WTC11 (cell line): ENCODE data around the gene ATP6V1F.

Experiments used
- ZBTB21 ChIP-seq: sonication (generic); formaldehyde crosslinking; IDR thresholded peaks from 2 replicates; pipeline ENCODE4 v1.8.1; 2023; ENCODE audit warnings: mild to moderate bottlenecking, missing genetic modification reagents, borderline replicate concordance
- TF ChIP-seq, protein P1 (sequence below): fragments of 200-600 bp; IDR thresholded peaks from 2 replicates; pipeline ENCODE4 v1.8.0; 2022; ENCODE audit warnings: antibody characterized with exemption

DNA sequence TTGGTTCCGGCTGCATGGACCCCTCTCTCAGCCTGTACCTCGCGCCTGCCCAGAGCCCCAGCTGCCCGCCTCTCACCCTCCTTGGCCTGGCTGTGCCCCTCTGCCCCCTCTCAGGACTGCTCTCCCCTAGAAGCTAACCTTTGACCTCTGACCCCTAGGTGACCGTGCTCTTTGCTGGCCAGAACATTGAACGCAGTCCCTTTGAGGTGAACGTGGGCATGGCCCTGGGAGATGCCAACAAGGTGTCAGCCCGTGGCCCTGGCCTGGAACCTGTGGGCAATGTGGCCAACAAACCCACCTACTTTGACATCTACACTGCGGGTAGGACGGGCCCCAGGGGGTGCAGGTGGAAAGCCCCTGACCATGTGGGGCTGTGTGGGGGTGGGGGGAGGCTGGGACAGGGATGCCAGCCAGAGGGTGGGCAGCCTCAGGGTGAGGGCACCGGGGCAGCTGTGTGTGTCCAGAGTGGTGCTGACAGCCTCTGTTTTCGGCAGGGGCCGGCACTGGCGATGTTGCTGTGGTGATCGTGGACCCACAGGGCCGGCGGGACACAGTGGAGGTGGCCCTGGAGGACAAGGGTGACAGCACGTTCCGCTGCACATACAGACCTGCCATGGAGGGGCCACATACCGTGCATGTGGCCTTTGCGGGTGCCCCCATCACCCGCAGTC, 24.4 kb upstream of the ATP6V1F start:
- TF ChIP-seq ZBTB21: no peak
- TF ChIP-seq, protein P1, sequence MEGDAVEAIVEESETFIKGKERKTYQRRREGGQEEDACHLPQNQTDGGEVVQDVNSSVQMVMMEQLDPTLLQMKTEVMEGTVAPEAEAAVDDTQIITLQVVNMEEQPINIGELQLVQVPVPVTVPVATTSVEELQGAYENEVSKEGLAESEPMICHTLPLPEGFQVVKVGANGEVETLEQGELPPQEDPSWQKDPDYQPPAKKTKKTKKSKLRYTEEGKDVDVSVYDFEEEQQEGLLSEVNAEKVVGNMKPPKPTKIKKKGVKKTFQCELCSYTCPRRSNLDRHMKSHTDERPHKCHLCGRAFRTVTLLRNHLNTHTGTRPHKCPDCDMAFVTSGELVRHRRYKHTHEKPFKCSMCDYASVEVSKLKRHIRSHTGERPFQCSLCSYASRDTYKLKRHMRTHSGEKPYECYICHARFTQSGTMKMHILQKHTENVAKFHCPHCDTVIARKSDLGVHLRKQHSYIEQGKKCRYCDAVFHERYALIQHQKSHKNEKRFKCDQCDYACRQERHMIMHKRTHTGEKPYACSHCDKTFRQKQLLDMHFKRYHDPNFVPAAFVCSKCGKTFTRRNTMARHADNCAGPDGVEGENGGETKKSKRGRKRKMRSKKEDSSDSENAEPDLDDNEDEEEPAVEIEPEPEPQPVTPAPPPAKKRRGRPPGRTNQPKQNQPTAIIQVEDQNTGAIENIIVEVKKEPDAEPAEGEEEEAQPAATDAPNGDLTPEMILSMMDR: no peak
